Calu3 (cell line): ENCODE data around the gene RAB11FIP5. TPM values are rescaled to one million over a fixed set of nuclear protein-coding genes. Genes with fewer than 3 reads are reported as not detected.

Source experiments
- BruUV-seq: library from RNA; stranded (reverse); fragments of 400-500 nt; replicated peaks from 2 replicates; lab custom pipeline; 2021; lab: Mats Ljungman, UMichigan
- CTCF ChIA-PET: fragments of 300-600 bp; sonication (Branson Sonifier 250); formaldehyde crosslinking; loops from one replicate; lab custom pipeline; 2022; ENCODE audit warnings: antibody characterized with exemption; lab: Charles Lee
- DNase-seq: peaks from one replicate; pipeline ENCODE4 v3.0.0; 2022
- H3K27ac Mint-ChIP-seq: one replicate; pipeline ENCODE4 v1.8.0; 2022; ENCODE audit warnings: mixed read lengths; ENCODE audit not compliant: unreplicated experiment
- H3K27me3 Mint-ChIP-seq: one replicate; pipeline ENCODE4 v1.8.0; 2022; ENCODE audit warnings: mixed read lengths; ENCODE audit not compliant: unreplicated experiment
- H3K36me3 Mint-ChIP-seq: one replicate; pipeline ENCODE4 v1.8.0; 2022; ENCODE audit warnings: mild to moderate bottlenecking, moderate library complexity, mixed read lengths; ENCODE audit not compliant: insufficient read depth, unreplicated experiment
- H3K4me1 Mint-ChIP-seq: one replicate; pipeline ENCODE4 v1.8.0; 2022; ENCODE audit warnings: mild to moderate bottlenecking, low read depth, mixed read lengths; ENCODE audit not compliant: unreplicated experiment
- H3K4me3 Mint-ChIP-seq: one replicate; pipeline ENCODE4 v1.8.0; 2022; ENCODE audit warnings: mild to moderate bottlenecking, low read depth, moderate library complexity, mixed read lengths; ENCODE audit not compliant: unreplicated experiment
- H3K9me3 Mint-ChIP-seq: one replicate; pipeline ENCODE4 v1.8.0; 2022; ENCODE audit warnings: low read depth, mixed read lengths; ENCODE audit not compliant: unreplicated experiment
- intact Hi-C: fragments of 100-400 bp; cut with micrococcal nuclease; formaldehyde crosslinking; loops from one replicate; pipeline ENCODE4 v1.10.0; 2022; ENCODE audit not compliant: unreplicated experiment
- total RNA-seq: library from RNA; stranded (reverse); gene quantifications from 2 replicates; pipeline ENCODE4 v1.2.3, GENCODE V29; 2022
- TF ChIP-seq, protein P1 (sequence below): fragments of 200-600 bp; IDR thresholded peaks from one replicate; pipeline ENCODE4 v1.8.0; 2022; ENCODE audit warnings: antibody characterized with exemption; ENCODE audit not compliant: unreplicated experiment

Gene RAB11FIP5
- total RNA-seq, 1 experiment from 2014 or later = 20.2 TPM

DNA sequence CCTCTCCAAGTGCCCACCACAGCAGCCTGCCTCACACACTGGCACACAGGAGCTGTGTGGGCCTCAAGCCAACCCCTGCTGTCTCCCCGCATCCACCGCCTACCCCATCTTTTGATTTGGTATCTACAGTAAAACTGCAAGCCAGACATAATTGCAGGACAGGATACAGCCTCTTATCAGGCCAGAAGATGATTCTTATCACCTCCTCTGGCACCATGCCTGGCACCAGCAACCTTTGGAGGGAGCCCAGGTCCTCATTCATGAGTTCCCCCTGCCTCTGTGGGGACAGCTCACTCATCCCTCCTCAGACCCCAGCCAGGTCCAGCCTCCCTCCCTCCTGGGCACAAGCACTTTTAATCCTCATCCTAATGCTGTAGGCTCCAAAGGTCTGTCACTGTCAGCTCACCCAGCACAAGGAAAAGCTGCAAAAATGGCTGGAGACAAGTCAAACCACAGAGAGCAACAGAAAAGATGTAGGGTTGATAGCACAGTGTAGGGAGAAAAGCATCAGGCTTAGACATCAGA lies 9.7 kb downstream of the RAB11FIP5 start:
- peaks cover 12% of the 10 kb centered on the region for H3K36me3 Mint-ChIP-seq
- CTCF ChIA-PET = no interaction called here
- no peak overlapping the region for H3K4me3 Mint-ChIP-seq
- TF ChIP-seq, protein P1, sequence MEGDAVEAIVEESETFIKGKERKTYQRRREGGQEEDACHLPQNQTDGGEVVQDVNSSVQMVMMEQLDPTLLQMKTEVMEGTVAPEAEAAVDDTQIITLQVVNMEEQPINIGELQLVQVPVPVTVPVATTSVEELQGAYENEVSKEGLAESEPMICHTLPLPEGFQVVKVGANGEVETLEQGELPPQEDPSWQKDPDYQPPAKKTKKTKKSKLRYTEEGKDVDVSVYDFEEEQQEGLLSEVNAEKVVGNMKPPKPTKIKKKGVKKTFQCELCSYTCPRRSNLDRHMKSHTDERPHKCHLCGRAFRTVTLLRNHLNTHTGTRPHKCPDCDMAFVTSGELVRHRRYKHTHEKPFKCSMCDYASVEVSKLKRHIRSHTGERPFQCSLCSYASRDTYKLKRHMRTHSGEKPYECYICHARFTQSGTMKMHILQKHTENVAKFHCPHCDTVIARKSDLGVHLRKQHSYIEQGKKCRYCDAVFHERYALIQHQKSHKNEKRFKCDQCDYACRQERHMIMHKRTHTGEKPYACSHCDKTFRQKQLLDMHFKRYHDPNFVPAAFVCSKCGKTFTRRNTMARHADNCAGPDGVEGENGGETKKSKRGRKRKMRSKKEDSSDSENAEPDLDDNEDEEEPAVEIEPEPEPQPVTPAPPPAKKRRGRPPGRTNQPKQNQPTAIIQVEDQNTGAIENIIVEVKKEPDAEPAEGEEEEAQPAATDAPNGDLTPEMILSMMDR = no peak
- intact Hi-C loops = no loop called here
- peaks cover 15% of the 10 kb centered on the region for H3K4me1 Mint-ChIP-seq
- BruUV-seq = no TSS peak
- DNase-seq = no peak
- no peak overlapping the region for H3K27ac Mint-ChIP-seq
- H3K27me3 Mint-ChIP-seq = no peaks in the 10 kb centered on the region
- no peaks in the 10 kb centered on the region for H3K9me3 Mint-ChIP-seq

DNA sequence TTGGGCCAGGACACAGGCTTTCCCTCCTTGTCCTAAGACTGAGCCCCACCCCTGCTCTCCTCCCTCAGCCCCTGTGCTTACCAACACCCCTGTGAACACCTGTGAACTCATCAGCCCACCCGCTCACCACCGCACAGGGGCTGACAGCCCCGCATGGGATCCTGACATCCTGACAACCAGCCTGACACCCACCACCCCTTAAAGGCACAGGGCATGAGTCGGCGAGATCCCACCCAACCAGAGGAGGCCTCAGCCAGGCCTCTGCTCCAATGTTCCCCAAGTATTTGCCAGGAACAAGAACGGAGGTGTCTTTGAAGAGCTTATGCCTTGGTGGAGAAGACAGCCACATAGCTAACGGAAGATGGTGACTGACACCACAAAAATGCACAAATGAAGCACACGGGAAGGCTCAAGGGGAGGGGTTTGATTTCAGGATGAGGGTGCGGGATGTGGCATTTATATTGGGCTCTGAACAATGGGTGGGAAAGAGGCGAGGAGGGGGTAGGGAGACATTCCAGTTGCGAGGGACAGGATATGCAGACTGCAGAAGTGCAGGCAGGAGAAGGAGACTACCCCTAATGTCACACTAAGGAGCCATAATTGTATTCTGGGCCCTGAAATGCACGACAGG lies 11.0 kb downstream of the RAB11FIP5 start:
- no peaks in the 10 kb centered on the region for H3K27me3 Mint-ChIP-seq
- intact Hi-C loops = no loop called here
- CTCF ChIA-PET = no interaction called here
- H3K4me3 Mint-ChIP-seq = no peak overlapping the region
- H3K36me3 Mint-ChIP-seq = peaks cover 12% of the 10 kb centered on the region
- peaks cover 2% of the 10 kb centered on the region for H3K4me1 Mint-ChIP-seq
- H3K9me3 Mint-ChIP-seq = no peaks in the 10 kb centered on the region
- no TSS peak for BruUV-seq
- no peak overlapping the region for H3K27ac Mint-ChIP-seq
- DNase-seq = no peak
- TF ChIP-seq, protein P1 = no peak

DNA sequence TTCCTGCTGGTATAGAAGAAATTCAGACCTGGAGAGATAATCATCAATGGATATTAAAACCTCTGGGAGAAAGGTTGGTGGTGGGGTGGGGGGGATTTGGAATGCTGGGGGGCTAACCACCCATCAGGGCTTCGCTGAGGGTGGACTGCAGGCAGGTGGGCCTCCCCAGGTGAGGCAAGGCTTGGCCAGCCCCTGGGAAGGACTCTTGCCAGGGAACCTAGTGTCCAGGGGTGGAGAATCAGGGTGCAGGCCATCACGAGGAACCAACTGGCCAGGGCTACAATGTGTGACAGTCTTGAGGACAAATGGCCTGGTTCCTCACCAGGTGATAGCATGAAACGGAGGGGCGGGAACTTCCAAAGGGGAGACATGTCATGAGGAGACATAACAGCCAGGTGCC lies 11.8 kb downstream of the RAB11FIP5 start:
- BruUV-seq = no TSS peak
- H3K36me3 Mint-ChIP-seq = peaks cover 9% of the 10 kb centered on the region
- no peak overlapping the region for H3K27ac Mint-ChIP-seq
- CTCF ChIA-PET = no interaction called here
- no peaks in the 10 kb centered on the region for H3K4me1 Mint-ChIP-seq
- TF ChIP-seq, protein P1 = no peak
- intact Hi-C loops = no loop called here
- no peaks in the 10 kb centered on the region for H3K27me3 Mint-ChIP-seq
- DNase-seq = no peak
- no peak overlapping the region for H3K4me3 Mint-ChIP-seq
- no peaks in the 10 kb centered on the region for H3K9me3 Mint-ChIP-seq

DNA sequence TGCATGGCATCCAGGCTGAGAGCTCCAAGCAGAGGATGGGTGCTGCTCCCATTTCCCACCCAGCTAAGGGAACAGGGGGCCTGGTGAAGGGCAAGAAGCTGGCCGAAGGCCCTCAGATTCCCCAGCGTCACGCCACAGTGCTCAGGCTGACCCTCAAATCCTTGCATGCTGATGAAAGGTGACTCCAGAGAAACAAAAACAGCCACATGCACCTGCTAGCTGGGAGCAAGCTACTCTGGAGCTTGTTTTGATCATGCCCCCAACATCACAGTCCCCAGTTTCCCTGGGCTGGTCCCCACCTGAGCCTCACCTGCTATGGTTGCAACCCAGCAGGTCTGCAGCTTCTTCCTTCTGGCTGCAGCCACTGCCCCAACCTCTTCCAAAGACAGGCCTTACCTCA lies 13.3 kb downstream of the RAB11FIP5 start:
- Mint-ChIP-seq H3K4me1 (no peaks in the 10 kb centered on the region), H3K9me3 (no peaks in the 10 kb centered on the region), H3K27ac (no peak overlapping the region), H3K4me3 (no peak overlapping the region), H3K36me3 (peaks cover 3% of the 10 kb centered on the region), H3K27me3 (no peaks in the 10 kb centered on the region)
- intact Hi-C loops = no loop called here
- DNase-seq = no peak
- TF ChIP-seq, protein P1 = no peak
- CTCF ChIA-PET = interaction anchor here (0.8 to 1.0 kb wide), 2 partner anchors 12 to 53 kb away, joined by 4 to 5 read pairs; no protein-coding TSS in a partner anchor
- no TSS peak for BruUV-seq
